T-helper 2 cell treated with Interferon-gamma antibody and Interleukin-4, amounts not matched to agents 5 μg/mL and 100 μg/mL, for 36 hours (primary cell): ENCODE data around the gene GPANK1.

ENCODE experiments used
- DNase-seq: peaks from one replicate; pipeline ENCODE4 v3.0.0; 2021; ENCODE audit warnings: low spot score
- H3K27ac Mint-ChIP-seq: one replicate; pipeline ENCODE4 v1.8.0; 2021; ENCODE audit warnings: mild to moderate bottlenecking, mixed read lengths
- H3K27me3 Mint-ChIP-seq: one replicate; pipeline ENCODE4 v1.8.0; 2021; ENCODE audit warnings: low read depth, mixed read lengths
- H3K36me3 Mint-ChIP-seq: one replicate; pipeline ENCODE4 v1.8.0; 2021; ENCODE audit warnings: low read depth, mixed read lengths
- H3K4me1 Mint-ChIP-seq: one replicate; pipeline ENCODE4 v1.8.0; 2021; ENCODE audit warnings: low read depth, mixed read lengths
- H3K4me3 Mint-ChIP-seq: one replicate; pipeline ENCODE4 v1.8.0; 2022; ENCODE audit warnings: mild to moderate bottlenecking, moderate library complexity, mixed read lengths
- H3K9me3 Mint-ChIP-seq: one replicate; pipeline ENCODE4 v1.8.0; 2021; ENCODE audit warnings: mixed read lengths

GPANK1 gene

GRCh38 chr6:31662124-31662723 lies 2.6 kb downstream of the GPANK1 start:
- no peak for DNase-seq
- H3K36me3 Mint-ChIP-seq = peaks cover 65% of the 10 kb centered on the region
- no peaks in the 10 kb centered on the region for H3K9me3 Mint-ChIP-seq
- H3K27ac Mint-ChIP-seq = peak overlapping the region; percentile 58
- H3K27me3 Mint-ChIP-seq = no peaks in the 10 kb centered on the region
- peaks cover 60% of the 10 kb centered on the region for H3K4me1 Mint-ChIP-seq
- peak overlapping the region; percentile 58 for H3K4me3 Mint-ChIP-seq

- peaks cover 64% of the 10 kb centered on the region for H3K36me3 Mint-ChIP-seq
- peak overlapping the region; percentile 82 for H3K4me3 Mint-ChIP-seq
- DNase-seq = no peak
- peaks cover 58% of the 10 kb centered on the region for H3K4me1 Mint-ChIP-seq
- H3K27me3 Mint-ChIP-seq = no peaks in the 10 kb centered on the region
- H3K9me3 Mint-ChIP-seq = no peaks in the 10 kb centered on the region
- H3K27ac Mint-ChIP-seq = peak overlapping the region; percentile 79
Measured at GRCh38 chr6:31661262-31662123, 3.3 kb downstream of the GPANK1 start.

- H3K4me3 Mint-ChIP-seq = peak within 1 kb of the TSS; percentile 98
- H3K9me3 Mint-ChIP-seq = no peaks in the 10 kb centered on the region
- H3K27ac Mint-ChIP-seq = peak within 1 kb of the TSS; percentile 90
- H3K4me1 Mint-ChIP-seq = peaks cover 63% of the 10 kb centered on the region
- peaks cover 65% of the 10 kb centered on the region for H3K36me3 Mint-ChIP-seq
- peak; percentile 77 for DNase-seq
- H3K27me3 Mint-ChIP-seq = no peaks in the 10 kb centered on the region
Measured at GRCh38 chr6:31660381-31661261, 4.2 kb downstream of the GPANK1 start, which contains the start of gene C6orf47. TSS of gene C6orf47 (minus strand) at chr6:31660778. CDS start at chr6:31659947, 831 bp downstream.

GRCh38 chr6:31659649-31660380 lies 5.0 kb downstream of the GPANK1 start:
- peaks cover 66% of the 10 kb centered on the region for H3K36me3 Mint-ChIP-seq
- H3K4me1 Mint-ChIP-seq = peaks cover 64% of the 10 kb centered on the region
- DNase-seq = peak; percentile 47
- no peaks in the 10 kb centered on the region for H3K27me3 Mint-ChIP-seq
- peak overlapping the region; percentile 98 for H3K4me3 Mint-ChIP-seq
- H3K9me3 Mint-ChIP-seq = no peaks in the 10 kb centered on the region
- peak overlapping the region; percentile 90 for H3K27ac Mint-ChIP-seq

DNA sequence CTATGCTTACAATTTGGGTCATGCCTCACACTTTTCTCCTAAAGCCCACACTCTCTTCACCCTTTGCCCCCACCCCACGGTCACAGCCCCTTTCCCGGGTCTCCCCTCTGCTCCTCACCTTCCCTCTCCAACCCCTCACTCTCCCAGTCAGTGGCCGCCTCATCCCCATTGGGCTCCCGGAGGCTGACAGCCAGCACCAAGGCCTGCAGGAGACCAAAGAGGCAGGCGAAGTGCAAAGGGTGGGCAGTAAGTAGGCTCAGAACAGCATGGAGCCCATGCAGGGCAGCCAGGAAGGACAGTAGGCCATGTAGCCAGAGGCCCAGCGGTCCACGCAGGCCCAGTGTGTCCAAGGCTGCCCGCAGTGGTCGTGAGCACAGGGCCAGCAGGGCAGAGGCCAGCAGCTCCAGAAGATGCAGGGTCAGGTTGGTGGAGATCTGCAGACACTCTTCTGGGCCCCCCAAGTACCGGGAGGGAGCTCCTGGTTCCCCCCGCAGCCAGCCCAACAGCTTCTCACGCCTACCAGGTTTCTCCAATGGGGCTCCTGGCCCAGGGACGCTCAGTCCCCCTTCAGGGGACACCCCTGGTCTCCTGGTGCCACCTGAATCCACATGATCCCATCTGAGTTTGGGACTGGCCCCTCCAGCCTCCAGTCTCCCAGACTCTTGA lies 5.7 kb downstream of the GPANK1 start:
- Mint-ChIP-seq H3K4me3 (peak overlapping the region; percentile 98), H3K36me3 (peaks cover 59% of the 10 kb centered on the region)

DNA sequence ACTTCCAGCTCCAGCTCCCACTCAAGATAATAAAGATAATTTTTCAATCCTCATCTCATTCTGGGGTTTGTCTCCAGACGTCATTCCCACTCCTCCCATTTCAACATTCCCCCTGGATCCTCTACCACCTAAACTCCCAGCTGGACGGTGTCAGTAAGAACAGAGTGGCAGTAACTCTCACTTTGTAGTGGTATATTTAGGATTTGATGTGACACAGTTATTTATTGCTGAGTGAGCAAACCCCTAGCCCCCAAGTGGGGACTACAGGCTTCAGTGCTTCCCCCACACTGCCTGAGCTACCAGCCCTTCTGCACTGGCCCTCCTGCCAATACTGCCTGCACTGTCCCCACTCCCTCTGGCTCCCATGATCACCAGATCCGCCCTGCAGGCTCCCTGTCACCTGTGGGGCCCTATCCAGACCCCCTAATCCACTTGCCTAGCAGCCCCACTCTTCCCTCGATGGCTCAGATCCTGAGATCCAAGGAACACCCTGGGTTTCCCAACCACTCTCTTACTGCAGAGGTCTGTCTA lies 6.6 kb downstream of the GPANK1 start:
- Mint-ChIP-seq H3K4me3 (peak overlapping the region; percentile 98), H3K27me3 (no peaks in the 10 kb centered on the region), H3K27ac (peak overlapping the region; percentile 82), H3K9me3 (no peaks in the 10 kb centered on the region), H3K36me3 (peaks cover 51% of the 10 kb centered on the region), H3K4me1 (peaks cover 53% of the 10 kb centered on the region)
- no peak for DNase-seq

More for the DNA sequence above, 5.7 kb downstream of the GPANK1 start:
- Mint-ChIP-seq H3K27me3 (no peaks in the 10 kb centered on the region), H3K9me3 (no peaks in the 10 kb centered on the region), H3K4me1 (peaks cover 58% of the 10 kb centered on the region), H3K27ac (peak overlapping the region; percentile 90)
- DNase-seq = no peak

GRCh38 chr6:31657406-31658157 lies 7.2 kb downstream of the GPANK1 start:
- DNase-seq = peak; percentile 30
- Mint-ChIP-seq H3K36me3 (peaks cover 49% of the 10 kb centered on the region), H3K27me3 (no peaks in the 10 kb centered on the region), H3K4me1 (peaks cover 54% of the 10 kb centered on the region), H3K27ac (peak overlapping the region; percentile 82), H3K9me3 (no peaks in the 10 kb centered on the region), H3K4me3 (peak overlapping the region; percentile 98)

GRCh38 chr6:31655349-31656237 lies 9.2 kb downstream of the GPANK1 start, which contains the start of gene APOM:
TSS of gene APOM (plus strand) at chr6:31655894. CDS start at chr6:31655967, 73 bp downstream.
- H3K36me3 Mint-ChIP-seq = peaks cover 46% of the 10 kb centered on the region

GRCh38 chr6:31654574-31655348 lies 10.0 kb downstream of the GPANK1 start:
- Mint-ChIP-seq H3K4me3 (no peak overlapping the region), H3K4me1 (peaks cover 56% of the 10 kb centered on the region), H3K27ac (no peak overlapping the region), H3K9me3 (no peaks in the 10 kb centered on the region), H3K36me3 (peaks cover 44% of the 10 kb centered on the region), H3K27me3 (no peaks in the 10 kb centered on the region)
- DNase-seq = no peak

More at GRCh38 chr6:31655349-31656237, 9.2 kb downstream of the GPANK1 start, which contains the start of gene APOM:
- no peak for DNase-seq
- Mint-ChIP-seq H3K27ac (peak within 1 kb of the TSS; percentile 65), H3K4me1 (peaks cover 56% of the 10 kb centered on the region), H3K4me3 (no peak within 1 kb of the TSS), H3K9me3 (no peaks in the 10 kb centered on the region), H3K27me3 (no peaks in the 10 kb centered on the region)

- no peaks in the 10 kb centered on the region for H3K9me3 Mint-ChIP-seq
- H3K27ac Mint-ChIP-seq = peak overlapping the region; percentile 98
- DNase-seq = peak; percentile 88
- peaks cover 49% of the 10 kb centered on the region for H3K4me1 Mint-ChIP-seq
- H3K36me3 Mint-ChIP-seq = peaks cover 48% of the 10 kb centered on the region
- H3K4me3 Mint-ChIP-seq = peak overlapping the region; percentile 97
- H3K27me3 Mint-ChIP-seq = no peaks in the 10 kb centered on the region
Measured at GRCh38 chr6:31652925-31653724, 11.7 kb downstream of the GPANK1 start.
